GM12878 (cell line): ENCODE data around the gene RAD52. TPM values are rescaled to one million over a fixed set of nuclear protein-coding genes. Genes with fewer than 3 reads are reported as not detected.

ENCODE experiments used
- ATAC-seq: fragments of 200-7000 bp; cut with Tn5 transposase; 3 replicates; pipeline ENCODE4 v1.9.1; 2020; ENCODE audit warnings: mild to moderate bottlenecking, moderate library complexity
- BruUV-seq: library from RNA; stranded (reverse); fragments of 400-500 nt; replicated peaks from 2 replicates; lab custom pipeline; 2021; lab: Mats Ljungman, UMichigan
- CTCF ChIA-PET: fragments of 300-600 bp; sonication (Branson Sonifier 250); formaldehyde crosslinking; extraction: SDS; loops from one replicate; lab custom pipeline; 2021; ENCODE audit warnings: inconsistent platforms; lab: Yijun Ruan, JAX
- POLR2A ChIA-PET: fragments of 350-600 bp; formaldehyde crosslinking; extraction: SDS; loops from one replicate; lab custom pipeline; 2021; ENCODE audit warnings: inconsistent platforms; lab: Charles Lee
- RAD21 ChIA-PET: fragments of 300-600 bp; sonication (Branson Sonifier 250); formaldehyde crosslinking; loops from one replicate; lab custom pipeline; 2023; ENCODE audit warnings: antibody characterized with exemption; ENCODE audit not compliant: unreplicated experiment; lab: Charles Lee
- SMC1A ChIA-PET: fragments of 300-600 bp; sonication (Branson Sonifier 250); formaldehyde crosslinking; loops from one replicate; lab custom pipeline; 2023; ENCODE audit not compliant: unreplicated experiment, uncharacterized antibody; lab: Charles Lee
- DNase-seq: peaks from one replicate; pipeline ENCODE4 v3.0.0-alpha.2; 2011; ENCODE audit warnings: low read depth, low spot score
- FAIRE-seq: peaks from 3 replicates; lab custom pipeline; 2011; peaks lifted over from hg19 to GRCh38; lab: Jason Lieb, UNC
- H2AFZ ChIP-seq: 2 replicates; pipeline ENCODE4 v1.6.0; 2011; ENCODE audit warnings: low read depth, low read length, control low read depth; ENCODE audit not compliant: control insufficient read depth
- H3K27ac ChIP-seq: 2 replicates; pipeline ENCODE4 v1.5.1; 2011; ENCODE audit warnings: control low read depth; ENCODE audit not compliant: control insufficient read depth, insufficient read depth
- H3K27me3 ChIP-seq, 2 experiments: replicated peaks in 1 of 2; 2 replicates each; pipeline versions ENCODE4 v1.6.0 to v1.6.1; 2011; ENCODE audit warnings: low read length in 1 of 2; ENCODE audit not compliant: control insufficient read depth in 2 of 2, insufficient read depth in 2 of 2
- H3K36me3 ChIP-seq, 2 experiments: 2 replicates each; pipeline ENCODE4 v1.5.1; 2011; ENCODE audit warnings: low read length in 1 of 2; ENCODE audit not compliant: control insufficient read depth in 2 of 2, insufficient read depth in 2 of 2
- H3K4me1 ChIP-seq: 2 replicates; pipeline ENCODE4 v1.6.1; 2011; ENCODE audit warnings: mild to moderate bottlenecking, low read length, moderate library complexity, mixed read lengths; ENCODE audit not compliant: control insufficient read depth, insufficient read depth
- H3K4me2 ChIP-seq: 2 replicates; pipeline ENCODE4 v1.6.0; 2011; ENCODE audit warnings: control low read depth; ENCODE audit not compliant: control insufficient read depth, insufficient read depth
- H3K4me3 ChIP-seq: fragments of 200-600 bp; sonication (generic); 2 replicates; pipeline ENCODE4 v1.5.1; 2016
- H3K79me2 ChIP-seq: 2 replicates; pipeline ENCODE4 v1.6.0; 2011; ENCODE audit warnings: low read length; ENCODE audit not compliant: control insufficient read depth, insufficient read depth
- H3K9ac ChIP-seq: 2 replicates; pipeline ENCODE4 v1.8.0; 2011; ENCODE audit warnings: low read length, control low read depth, mixed read lengths; ENCODE audit not compliant: control insufficient read depth, insufficient read depth
- H3K9me3 ChIP-seq: replicated peaks from 3 replicates; pipeline ENCODE4 v1.5.1; 2011; ENCODE audit warnings: mild to moderate bottlenecking, low read length; ENCODE audit not compliant: control insufficient read depth, insufficient read depth
- H4K20me1 ChIP-seq: 2 replicates; pipeline ENCODE4 v1.6.0; 2011; ENCODE audit not compliant: control insufficient read depth, insufficient read depth
- BCL3 ChIP-seq: IDR thresholded peaks from 2 replicates; pipeline ENCODE4 v1.6.1; 2011; ENCODE audit warnings: borderline replicate concordance, low read depth, mild to moderate bottlenecking, moderate library complexity, low read length; ENCODE audit not compliant: insufficient read depth, poor library complexity, severe bottlenecking
- FOXM1 ChIP-seq: IDR thresholded peaks from 2 replicates; pipeline ENCODE4 v1.6.1; 2012; ENCODE audit warnings: low read depth, mild to moderate bottlenecking, inconsistent platforms, low read length, moderate library complexity
- HDAC2 ChIP-seq: fragments of 200-600 bp; sonication (generic); IDR thresholded peaks from 2 replicates; pipeline ENCODE4 v1.6.1; 2017
- HDAC6 ChIP-seq: fragments of 200-600 bp; sonication (generic); IDR thresholded peaks from one replicate; pipeline ENCODE4 v1.8.0; 2017; ENCODE audit warnings: antibody characterized with exemption; ENCODE audit not compliant: unreplicated experiment
- MEF2A ChIP-seq: IDR thresholded peaks from 2 replicates; pipeline ENCODE4 v1.6.1; 2011; ENCODE audit warnings: low read depth, mild to moderate bottlenecking, low read length, moderate library complexity; ENCODE audit not compliant: insufficient read depth
- MLLT1 ChIP-seq: fragments of 450-650 bp; IDR thresholded peaks from 2 replicates; pipeline ENCODE4 v1.6.1; 2016; ENCODE audit warnings: mild to moderate bottlenecking
- MYB ChIP-seq: fragments of 150-350 bp; IDR thresholded peaks from 2 replicates; pipeline ENCODE4 v1.6.1; 2014; ENCODE audit warnings: mild to moderate bottlenecking, low read depth, low read length, borderline replicate concordance
- NRF1 ChIP-seq: conservative IDR thresholded peaks from 2 replicates; pipeline ENCODE4 v1.6.1; 2011; ENCODE audit warnings: mild to moderate bottlenecking, low read depth, low read length, improper control_type of control experiment
- PKNOX1 ChIP-seq: fragments of 450-650 bp; IDR thresholded peaks from 2 replicates; pipeline ENCODE4 v1.6.1; 2016; ENCODE audit warnings: mild to moderate bottlenecking
- SIX5 ChIP-seq: IDR thresholded peaks from 2 replicates; pipeline ENCODE4 v1.6.1; 2011; ENCODE audit warnings: mild to moderate bottlenecking, low read depth, low read length, moderate library complexity; ENCODE audit not compliant: severe bottlenecking
- STAT1 ChIP-seq: fragments of 450-650 bp; conservative IDR thresholded peaks from 2 replicates; pipeline ENCODE4 v1.6.1; 2014; ENCODE audit warnings: antibody characterized with exemption, mild to moderate bottlenecking
- USF1 ChIP-seq: IDR thresholded peaks from 2 replicates; pipeline ENCODE4 v1.6.1; 2011; ENCODE audit warnings: borderline replicate concordance, low read depth, mild to moderate bottlenecking, moderate library complexity, mixed read lengths, low read length; ENCODE audit not compliant: insufficient read depth; ENCODE audit errors: extremely low read length
- USF2 ChIP-seq: IDR thresholded peaks from 2 replicates; pipeline ENCODE4 v1.6.1; 2011; ENCODE audit warnings: low read depth, low read length, improper control_type of control experiment, borderline replicate concordance
- ZNF24 ChIP-seq: fragments of 450-650 bp; IDR thresholded peaks from 2 replicates; pipeline ENCODE4 v1.6.1; 2017; ENCODE audit warnings: antibody characterized with exemption, mild to moderate bottlenecking
- WGBS: methylation state at CpG from one replicate; pipeline ENCODE4 v1.1.6; 2016; ENCODE audit warnings: low lambda C conversion rate; ENCODE audit not compliant: insufficient replicate concordance, insufficient coverage; ENCODE audit errors: missing lambda C conversion rate; 5-methylcytosine and 5-hydroxymethylcytosine counted together
- in situ Hi-C: fragments of 300-500 bp; cut with MboI; formaldehyde crosslinking; loops from 9 replicates; pipeline ENCODE4 v1.14.3; 2018; ENCODE audit warnings: mixed read lengths
- intact Hi-C: fragments of 100-400 bp; cut with micrococcal nuclease; formaldehyde crosslinking; loops from one replicate; pipeline ENCODE4 v1.14.2; 2022; ENCODE audit not compliant: unreplicated experiment
- polyA plus RNA-seq, 11 experiments: library from polyadenylated mRNA; depleted of rRNA in 4 of 11; unstranded in 6 of 11; stranded (reverse) in 5 of 11; fragments of >200 nt; fragmentation: Nextera tagmentation in 4 of 11; fragmentation: Illumina TruSeq in 1 of 11; extraction: Ambion mirVana in 4 of 11; extraction: Trizol in 1 of 11; gene quantifications; 1 replicate in 1 of 11; 2 replicates in 10 of 11; pipeline versions ENCODE4 v1.2.1 to v1.2.3, GENCODE V29; 2011 to 2016; ENCODE audit warnings: inconsistent platforms in 2 of 11, missing spikeins in 2 of 11, low read depth in 1 of 11
- total RNA-seq, 4 experiments: library from RNA; depleted of rRNA in 3 of 4; stranded (reverse); fragments of >200 nt in 3 of 4; fragmentation: Illumina TruSeq in 1 of 4; extraction: Trizol in 1 of 4; gene quantifications; 2 replicates each; pipeline versions ENCODE4 v1.2.1 to v1.2.3, GENCODE V29; 2013 to 2021

The RAD52 gene
- total and polyA plus RNA-seq, 10 of the 15 experiments (the other 5 are each of a cell fraction or from before 2014, with no cell fraction given): 2.0 to 15.7 (median 8.9) TPM

- POLR2A ChIA-PET: no interaction called here
- Histone ChIP-seq H3K36me3 (no peaks in the 10 kb centered on the region), H3K27me3 (peaks cover 0 to 3% of the 10 kb centered on the region in 2 experiments; a peak in 1 of 4 replicates), H3K27ac (no peak overlapping the region), H3K4me1 (0 out of 2 replicates have a peak, but pooled peaks cover 2% of the 10 kb centered on the region), H3K4me3 (no peak overlapping the region), H3K9ac (no peak overlapping the region), H2AFZ (no peak overlapping the region), H3K79me2 (no peaks in the 10 kb centered on the region), H3K9me3 (no peaks in the 10 kb centered on the region; the same call in 2 of the 3 replicates), H4K20me1 (no peaks in the 10 kb centered on the region; the same call in 1 of the 2 replicates), H3K4me2 (no peak overlapping the region)
- in situ Hi-C loops (no loop called here), intact Hi-C loops (no loop called here)
- ATAC-seq: peak; percentile 47; the same call in 2 of the 3 replicates
- FAIRE-seq: no peak
- 66% methylated on average over 3 of the region's 3 CpGs for WGBS
- BruUV-seq: no TSS peak
- DNase-seq: no peak
- CTCF ChIA-PET: interaction anchor here (0.7 to 1.7 kb wide), 4 partner anchors 11 to 111 kb away, joined by 3 to 4 read pairs (median 4); partner anchors contain the start of gene RAD52
- RAD21 ChIA-PET: interaction anchor here (0.5 to 0.7 kb wide), 3 partner anchors 54 to 573 kb away, joined by 3 read pairs; no protein-coding TSS in a partner anchor
- SMC1A ChIA-PET: no interaction called here
- TF ChIP-seq MYB (no peak), STAT1 (no peak), USF1 (no peak), NRF1 (no peak), ZNF24 (no peak), FOXM1 (no peak), HDAC2 (no peak), PKNOX1 (no peak), MLLT1 (no peak), USF2 (no peak), BCL3 (no peak), SIX5 (no peak), HDAC6 (no peak), MEF2A (no peak)
These were observed 32.5 kb upstream of the RAD52 start for GRCh38 chr12:981961-982360.
